WI38 (cell line): ENCODE measurements around the gene EGFLAM.

Source experiments
- H3K4me3 ChIP-seq: 2 replicates; pipeline ENCODE4 v1.5.1; 2011; ENCODE audit warnings: low read depth, mild to moderate bottlenecking, control low read depth, low read length
- CTCF ChIP-seq: IDR thresholded peaks from 2 replicates; pipeline ENCODE4 v1.5.1; 2012; ENCODE audit warnings: low read depth, mild to moderate bottlenecking, control low read depth, low read length

The EGFLAM gene

GRCh38 chr5:38494175-38494574 lies 235.8 kb downstream of the EGFLAM start:
- H3K4me3 ChIP-seq: no peak overlapping the region
- TF ChIP-seq CTCF: no peak

- TF ChIP-seq CTCF: no peak
- H3K4me3 ChIP-seq: no peak overlapping the region
Observed at GRCh38 chr5:38494763-38495162, 236.4 kb downstream of the EGFLAM start.

DNA sequence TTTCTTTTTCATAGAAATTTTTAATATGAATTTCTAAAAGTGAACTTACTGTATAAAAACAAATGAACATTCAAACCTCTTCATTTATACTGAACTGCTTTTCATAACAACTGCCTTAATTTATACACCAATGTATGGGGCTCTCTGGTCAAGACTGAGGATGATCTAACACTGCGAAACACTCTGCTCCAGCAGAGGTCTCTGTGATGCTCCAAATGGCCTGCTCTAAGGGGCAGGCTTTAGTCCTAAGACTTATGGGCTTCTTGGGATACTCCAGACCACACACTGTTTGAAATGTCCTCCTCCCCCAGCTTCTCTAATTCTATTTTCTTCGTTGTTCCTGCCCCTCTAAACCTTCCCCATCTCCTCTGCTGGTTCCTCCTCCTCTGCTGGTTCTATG lies 239.6 kb downstream of the EGFLAM start:
- TF ChIP-seq CTCF: no peak; the same call in 1 of the 2 replicates
- H3K4me3 ChIP-seq: no peak overlapping the region

DNA sequence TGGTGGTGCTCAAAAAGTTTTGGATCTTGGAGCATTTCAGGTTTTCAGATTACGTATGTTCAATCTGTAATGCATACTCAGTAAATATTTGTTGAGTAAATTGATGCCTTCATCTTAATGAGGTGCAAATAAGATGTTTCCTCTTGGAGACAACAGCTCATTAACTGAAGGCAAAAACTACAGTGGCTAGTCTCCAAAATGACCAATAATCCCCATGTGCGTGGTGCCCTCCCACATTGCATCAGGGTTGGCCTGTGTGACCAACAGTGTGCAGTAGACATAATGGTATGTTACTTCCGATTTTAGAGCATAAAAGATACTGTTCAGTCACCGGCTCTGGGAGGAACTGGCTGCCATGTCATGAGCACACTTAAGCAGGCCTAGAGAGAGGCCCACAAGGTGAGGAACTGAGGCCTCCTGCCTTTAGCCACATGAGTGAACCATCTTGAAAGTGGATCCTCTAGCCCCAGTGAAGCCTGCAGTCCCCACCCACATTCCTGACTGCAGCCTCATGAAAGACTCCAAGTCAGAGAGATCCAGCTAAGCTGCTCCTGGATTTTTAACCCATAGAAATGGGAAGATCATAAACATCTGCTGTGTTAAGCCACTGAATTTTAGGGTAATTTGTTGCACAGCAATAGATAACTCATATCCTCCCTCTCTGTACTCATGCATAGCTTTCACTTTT lies 242.4 kb downstream of the EGFLAM start:
- no peak for TF ChIP-seq CTCF
- no peak overlapping the region for H3K4me3 ChIP-seq

DNA sequence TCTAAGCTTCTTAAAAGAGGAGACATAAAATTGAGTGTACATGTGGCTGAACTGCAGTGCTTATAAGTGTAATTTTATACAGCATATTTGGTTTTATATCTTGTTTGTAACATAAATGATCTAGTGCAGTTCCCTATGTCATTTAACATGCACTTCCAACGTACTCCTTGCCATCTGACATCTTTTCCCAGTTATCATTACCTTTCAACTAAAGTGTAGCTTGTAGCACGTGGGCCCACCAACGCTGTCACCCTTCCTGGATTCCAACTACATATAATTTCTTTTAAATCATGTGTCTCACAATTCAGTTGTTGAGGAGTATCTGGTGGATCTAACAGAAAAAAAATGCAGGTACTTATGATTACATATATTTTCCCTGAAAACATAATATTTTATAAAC lies 247.9 kb downstream of the EGFLAM start:
- H3K4me3 ChIP-seq: no peak overlapping the region
- no peak for TF ChIP-seq CTCF

DNA sequence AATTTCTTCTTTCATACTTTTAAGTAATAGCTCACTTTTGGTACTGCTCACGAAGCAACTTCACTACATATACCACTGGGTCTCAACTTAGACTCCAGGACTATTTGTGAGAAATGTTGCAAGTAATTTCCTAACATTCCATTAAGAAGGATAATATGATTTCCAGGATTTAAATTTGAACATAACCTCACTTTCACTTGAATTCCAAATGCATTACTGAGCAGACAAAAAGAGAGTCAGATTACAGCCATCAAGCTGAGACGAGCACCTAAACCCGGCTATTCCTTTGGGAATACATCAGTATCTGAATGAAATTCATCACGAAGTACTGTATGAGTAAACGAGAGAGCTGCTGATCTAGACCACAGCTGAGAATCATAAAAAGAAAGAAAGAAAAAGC lies 250.8 kb downstream of the EGFLAM start:
- no peak overlapping the region for H3K4me3 ChIP-seq
- TF ChIP-seq CTCF: no peak
